NCI-H1417 treated with DMSO at 0.1 percent for 48 hours (cell line): ENCODE data around the gene SLC22A15.

Experiments used
- DNase-seq: peaks from one replicate; lab custom pipeline; 2025; lab: John Stamatoyannopoulos, UW

The SLC22A15 gene

DNA sequence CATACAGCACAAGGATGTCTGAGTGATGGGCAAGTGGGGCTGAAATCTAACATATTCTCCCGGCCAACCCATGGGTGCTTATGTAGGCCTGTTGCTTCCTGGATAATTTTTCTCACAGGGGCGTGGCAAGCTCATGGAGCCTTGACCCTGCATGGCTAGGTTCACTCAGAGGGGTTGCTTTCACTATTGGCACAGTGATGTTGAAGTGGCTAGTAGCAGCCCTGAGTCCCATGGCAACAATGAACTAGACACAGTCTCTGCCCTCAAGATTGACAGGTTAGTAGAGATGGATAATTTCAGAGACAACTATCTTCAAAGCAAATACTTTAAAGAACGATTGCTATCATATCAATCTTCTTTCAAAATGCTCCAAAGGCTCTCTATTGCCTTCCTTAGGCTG, 128.4 kb downstream of the SLC22A15 start:
- DNase-seq: no peak

DNA sequence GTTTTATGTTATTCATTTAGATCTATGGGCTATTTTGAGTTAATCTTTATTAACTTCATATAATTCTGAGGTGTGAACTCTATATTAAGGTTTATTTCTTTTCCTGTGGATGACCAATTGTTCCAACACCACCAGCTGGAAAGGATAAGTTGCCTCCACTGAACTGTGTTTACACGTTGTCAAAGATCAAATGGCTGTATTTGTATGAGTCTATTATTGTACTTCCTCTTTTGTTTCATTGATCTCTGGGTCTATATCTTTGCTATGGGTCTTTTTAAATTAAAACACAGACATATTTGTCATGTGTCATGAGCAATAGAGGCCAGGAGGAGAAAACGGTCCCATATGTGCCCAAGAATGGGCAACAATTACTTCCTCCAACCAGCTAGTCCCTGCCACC, 129.7 kb downstream of the SLC22A15 start:
- no peak for DNase-seq

DNA sequence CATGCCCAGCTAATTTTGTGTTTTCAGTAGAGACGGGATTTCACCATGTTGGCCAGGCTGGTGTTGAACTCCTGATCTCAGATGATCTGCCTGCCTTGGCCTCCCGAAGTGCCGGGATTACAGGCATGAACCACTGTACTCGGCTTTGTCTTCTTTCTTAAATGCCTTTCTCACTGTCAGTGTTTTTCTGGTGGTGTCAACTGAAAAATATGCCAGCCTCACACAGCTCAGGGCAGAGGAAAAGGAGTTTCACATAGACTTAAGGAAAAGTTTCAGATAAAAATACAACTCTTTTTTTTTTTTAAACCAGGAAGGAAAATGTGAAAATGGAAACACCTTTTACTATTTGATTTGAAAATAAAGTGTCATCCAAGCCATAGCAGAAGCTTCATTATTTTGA, 130.3 kb downstream of the SLC22A15 start:
- no peak for DNase-seq

DNA sequence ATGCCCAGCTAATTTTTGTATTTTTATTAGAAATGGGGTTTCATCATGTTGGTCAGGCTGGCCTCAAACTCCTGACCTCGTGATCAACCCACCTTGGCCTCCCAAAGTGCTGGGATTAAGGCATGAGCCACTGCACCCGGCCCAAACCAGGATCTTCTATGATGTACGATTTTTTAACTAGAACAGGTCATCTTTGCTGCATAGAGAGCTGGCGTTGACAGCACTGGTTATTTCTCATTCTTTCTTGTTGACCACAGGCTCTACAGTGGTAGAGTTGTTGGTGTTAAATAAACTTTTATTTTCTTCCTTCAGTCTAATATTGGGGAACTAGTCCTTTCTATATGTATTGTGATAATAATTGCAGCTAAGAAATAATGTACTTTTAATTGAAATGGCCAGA, 131.1 kb downstream of the SLC22A15 start:
- DNase-seq: no peak

DNA sequence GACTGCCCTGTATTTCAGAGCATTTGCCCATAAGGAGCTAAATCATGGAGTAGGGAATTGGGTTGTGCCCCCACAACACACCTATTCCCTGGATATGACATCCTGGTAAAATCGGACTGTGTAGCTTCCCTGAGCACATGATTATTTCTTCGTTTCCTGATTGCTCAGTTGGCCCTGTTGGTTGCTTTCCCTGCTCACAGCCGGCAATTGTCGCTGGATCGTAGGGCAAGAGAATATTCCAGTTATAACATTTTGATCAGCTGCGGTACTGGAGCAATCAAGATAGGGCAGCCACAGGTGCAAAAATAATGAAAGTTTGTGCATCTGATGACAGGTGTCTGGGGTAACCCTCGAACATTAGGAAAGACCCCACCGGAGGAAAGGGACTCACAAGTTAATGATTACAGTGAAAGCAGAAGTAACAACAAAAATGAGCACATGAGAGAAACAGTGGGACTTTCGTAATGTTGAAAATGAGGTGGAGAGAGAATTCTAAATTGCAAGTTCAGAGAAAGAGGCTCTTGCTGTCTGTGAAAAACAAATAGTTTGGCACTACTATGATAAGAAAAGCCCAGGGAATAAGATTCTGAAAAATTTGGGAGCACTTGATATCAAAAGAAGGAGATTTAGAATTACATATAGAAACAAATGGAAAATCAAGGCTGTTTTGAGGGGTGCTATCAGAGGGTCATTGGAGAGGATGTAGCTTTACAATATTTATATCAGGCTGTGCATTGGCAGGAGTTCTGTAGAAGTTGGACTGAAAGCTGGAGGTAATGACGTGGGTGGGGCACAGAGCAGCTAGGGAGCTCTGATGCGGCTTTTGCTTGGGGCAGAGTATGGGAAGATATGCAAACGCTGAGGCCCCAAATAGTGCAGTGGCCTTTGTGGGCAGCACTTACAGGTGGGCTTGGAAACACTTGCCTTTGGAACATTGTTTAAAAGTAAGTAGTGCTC, 134.5 kb downstream of the SLC22A15 start, which contains the start of gene MAB21L3:
MAB21L3 (plus strand) TSS at position 833 of the 957 bp plus-strand sequence. CDS start 1,217 bp downstream, outside the sequence.
- DNase-seq: no peak

DNA sequence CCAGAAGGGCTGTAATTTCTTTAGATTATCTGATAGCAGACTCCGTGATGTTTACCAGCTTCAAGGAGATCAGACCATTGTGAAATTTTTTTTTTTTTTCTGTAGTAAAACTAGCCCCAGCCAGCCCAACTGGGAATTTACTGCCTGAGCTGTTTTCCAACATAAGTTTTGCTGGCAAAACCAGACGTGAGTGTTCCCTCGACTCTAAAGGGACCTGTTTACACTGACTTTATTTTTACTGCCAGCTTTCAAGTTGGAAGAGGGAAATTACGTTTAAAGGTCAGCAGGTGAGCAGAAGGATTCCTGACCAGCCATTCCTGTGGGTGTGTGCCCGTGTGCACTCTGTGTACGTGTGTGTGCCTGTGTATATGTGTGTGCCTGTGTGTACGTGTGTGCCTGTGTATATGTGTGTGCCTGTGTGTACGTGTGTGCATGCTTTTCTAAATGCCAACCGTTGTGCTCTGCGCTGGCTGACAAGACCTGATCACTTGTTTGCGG, 135.3 kb downstream of the SLC22A15 start:
- no peak for DNase-seq

DNA sequence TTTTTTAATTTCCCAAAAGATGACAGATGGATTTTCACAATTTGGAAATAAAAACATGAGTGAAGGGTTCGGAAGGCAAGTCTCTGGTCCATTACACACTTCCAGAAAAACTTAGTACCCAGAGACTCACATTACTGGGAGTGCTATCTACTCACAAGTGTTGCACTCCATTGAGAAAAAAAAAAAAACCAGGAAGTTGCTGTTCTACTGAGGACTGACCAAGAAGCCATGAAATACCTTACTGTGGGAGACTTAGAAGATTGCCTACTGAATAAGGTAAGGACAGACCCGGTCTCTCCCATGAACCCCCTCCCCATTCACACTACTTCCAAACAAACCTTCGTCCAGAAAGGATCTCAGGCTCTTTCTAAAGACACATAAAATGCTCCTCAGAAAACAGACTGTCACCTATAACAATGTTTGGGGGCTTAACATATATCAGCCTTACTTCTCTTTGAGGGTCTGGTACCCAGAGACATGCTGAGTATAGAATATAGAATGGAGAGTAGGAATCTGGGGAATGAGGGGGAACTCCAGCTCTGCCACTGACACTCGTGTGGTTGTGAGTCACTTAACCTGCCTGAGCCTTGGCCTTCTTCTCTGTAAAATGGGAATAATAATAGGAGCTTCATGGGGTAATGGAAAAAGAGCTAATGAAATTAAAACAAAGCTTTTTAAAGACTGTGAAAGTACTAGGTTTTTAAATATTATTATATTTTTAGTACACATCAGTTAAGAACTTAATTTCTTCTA, 136.3 kb downstream of the SLC22A15 start:
- DNase-seq: no peak

DNA sequence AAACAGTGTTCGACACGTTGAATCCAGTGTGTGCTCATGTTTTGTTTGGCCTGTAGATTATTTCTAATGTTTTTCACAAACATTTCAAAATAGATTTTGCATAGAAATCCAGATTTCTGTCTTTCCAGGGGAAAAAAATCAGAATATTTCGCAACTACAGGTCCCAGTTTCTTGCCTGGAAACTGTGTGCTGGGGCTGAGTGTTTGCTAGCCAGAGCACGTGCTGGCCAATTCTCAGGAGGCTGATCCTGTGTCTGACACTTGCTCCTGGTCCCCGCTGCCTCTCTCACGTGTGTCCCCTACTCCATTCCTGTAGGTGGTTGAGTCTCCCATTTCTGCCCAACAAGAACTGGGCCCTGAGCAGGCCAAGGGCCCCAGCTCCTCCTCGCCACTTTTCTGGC, 137.3 kb downstream of the SLC22A15 start:
- no peak for DNase-seq

DNA sequence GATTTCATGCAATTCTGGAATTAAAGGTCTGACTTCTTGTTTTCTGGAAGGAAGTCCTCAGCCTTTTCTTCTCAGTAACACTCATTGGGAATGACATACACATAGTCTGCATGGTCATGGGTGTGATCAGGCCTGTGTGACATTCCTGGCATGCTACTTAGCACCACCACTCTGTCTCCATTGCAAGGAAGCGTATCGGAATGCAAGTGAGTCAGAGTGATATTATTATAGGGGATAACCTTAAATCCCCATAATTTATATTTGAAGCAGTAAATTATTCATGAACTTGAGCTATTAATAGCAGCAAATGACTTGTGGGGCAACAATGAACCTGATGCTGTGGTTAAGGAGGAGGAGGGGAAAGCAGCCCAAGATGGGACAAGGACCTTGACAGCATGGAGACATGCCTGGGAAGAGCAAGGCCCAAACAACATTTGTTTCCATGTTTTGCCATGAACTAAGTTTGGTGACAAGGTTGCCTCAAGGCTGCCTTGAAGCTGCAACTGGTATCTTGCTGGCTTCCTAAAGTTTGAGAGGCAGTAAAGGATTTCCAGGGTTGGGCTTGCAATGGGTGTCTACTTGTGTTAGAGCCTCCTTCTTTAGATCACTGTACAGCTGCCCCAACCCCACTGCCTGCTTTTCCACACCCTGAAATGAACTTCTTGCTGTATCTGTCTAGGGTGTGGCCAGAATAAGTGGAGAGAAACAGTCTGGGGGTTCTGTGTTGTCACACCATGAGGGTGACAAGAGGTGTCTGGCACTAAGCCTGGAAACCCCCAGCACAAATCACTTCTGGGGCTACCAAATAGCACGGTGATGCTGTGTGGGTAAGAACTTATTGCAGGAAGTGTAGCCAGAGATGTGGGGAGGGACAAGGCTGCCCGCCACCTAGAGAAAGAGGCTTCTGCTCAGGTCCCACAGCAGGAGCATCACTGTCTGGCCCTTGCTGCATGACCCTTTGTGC, 139.4 kb downstream of the SLC22A15 start:
- no peak for DNase-seq

DNA sequence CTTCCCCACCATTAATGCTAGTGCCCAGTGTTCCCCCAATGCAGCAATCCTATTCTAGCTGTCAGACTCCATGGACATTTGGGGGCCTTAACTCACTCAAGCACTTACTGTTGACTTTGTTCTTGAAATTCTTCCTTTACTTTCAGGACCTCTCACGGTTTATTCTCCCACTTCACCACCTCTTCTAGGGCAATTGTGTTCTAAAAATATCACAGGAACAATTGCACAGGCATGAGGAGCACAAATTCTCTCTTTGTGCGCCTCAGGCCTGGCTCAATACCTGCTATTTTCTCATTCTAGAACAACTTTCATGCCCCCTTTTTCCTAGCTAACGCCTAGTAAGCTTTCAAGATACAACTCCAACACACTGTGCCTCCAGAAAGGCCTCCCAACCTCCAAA, 142.2 kb downstream of the SLC22A15 start:
- DNase-seq: no peak
